NCI-H146 treated with DMSO at 0.1 percent for 48 hours (cell line): ENCODE measurements around the gene KPTN.
"Not testable (repeated sequence)": the region's sequence is repeated elsewhere in the genome, so short reads cannot be mapped to it uniquely, and the experiment has no call there.

Source experiments
- DNase-seq: peaks from one replicate; lab custom pipeline; 2025; ENCODE audit not compliant: unreplicated experiment; lab: John Stamatoyannopoulos, UW

Gene KPTN

DNA sequence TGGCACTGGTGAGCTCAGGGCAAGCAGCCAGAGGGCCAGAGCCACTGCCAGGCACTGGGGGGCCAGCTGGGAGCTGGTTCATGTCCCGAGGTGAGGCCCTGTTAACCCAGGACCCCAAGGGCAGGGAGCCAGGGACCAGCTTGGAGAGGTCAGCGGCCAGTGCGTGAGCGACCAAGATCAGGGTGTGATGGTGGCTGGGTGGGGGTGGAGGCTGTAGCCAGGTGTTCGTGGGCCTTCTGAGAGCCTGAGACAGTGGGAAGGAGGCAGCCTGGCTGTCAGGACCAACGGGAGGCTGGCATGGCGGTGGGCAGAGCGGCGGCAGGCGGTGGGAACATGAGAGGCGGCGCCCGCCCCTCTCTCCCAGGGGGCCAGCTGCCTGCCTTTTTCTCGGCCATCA, 8.1 kb upstream of the KPTN start:
- DNase-seq, result no peak

DNA sequence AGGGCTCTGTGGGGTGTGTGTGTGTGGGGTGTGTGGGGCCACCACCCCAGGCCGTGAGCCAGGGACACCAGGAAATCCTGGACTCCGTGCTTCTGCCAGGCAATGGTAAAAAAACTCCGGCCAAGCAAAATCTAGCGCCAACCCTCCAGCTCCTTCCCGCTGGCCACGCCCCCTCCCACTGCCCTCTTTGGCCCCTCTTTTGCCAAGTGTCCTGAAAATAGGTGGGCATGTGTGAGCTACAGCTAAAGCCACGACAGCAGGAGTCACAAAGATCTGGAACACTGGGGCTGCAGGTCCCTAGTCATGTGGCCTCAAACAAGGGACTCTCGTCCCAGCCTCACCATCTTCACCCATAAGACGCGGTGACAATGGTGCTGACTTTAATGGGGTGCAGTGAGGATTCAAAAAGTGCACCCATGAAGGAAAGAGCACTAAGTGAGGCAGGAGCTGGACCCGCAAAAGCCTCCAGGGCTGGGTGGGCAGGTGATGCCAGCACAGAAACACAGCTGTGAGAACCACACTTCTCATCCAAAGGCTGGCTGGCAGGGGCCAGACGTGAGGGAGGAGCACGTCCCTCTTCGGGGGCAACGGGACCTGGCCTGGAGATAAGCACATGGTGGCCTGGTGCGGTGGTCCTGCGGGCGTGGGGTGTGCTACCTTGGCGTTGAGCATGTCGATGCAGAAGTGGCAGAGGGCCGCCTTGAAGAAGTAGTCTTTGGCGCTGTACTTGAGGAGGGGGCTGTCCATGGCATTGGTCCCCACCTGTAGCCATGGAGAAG, 7.5 kb upstream of the KPTN start:
- DNase-seq, result no peak

- no peak for DNase-seq
Measured at GRCh38 chr19:47490847-47491246, 6.8 kb upstream of the KPTN start.

DNA sequence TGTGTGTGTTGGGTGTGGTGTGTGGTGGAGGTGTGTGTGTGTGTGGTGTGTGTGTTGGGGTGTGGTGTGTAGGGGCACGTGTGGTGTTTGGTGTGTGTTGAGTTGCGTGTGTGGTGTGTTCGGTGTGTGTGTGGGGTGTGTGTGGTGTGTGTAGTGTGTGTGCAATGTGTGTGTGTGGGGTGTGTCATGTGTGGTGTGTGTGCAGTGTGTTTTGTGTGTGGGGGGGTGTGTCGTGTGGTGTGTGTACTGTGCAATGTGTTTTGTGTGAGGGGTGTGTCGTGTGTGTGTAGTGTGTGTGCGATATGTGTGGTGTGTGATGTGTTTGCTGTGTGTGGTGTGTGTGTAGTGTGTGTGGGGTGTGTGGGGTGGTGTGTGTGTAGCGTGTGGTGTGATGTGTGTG, 6.0 kb upstream of the KPTN start:
- no peak for DNase-seq

- no peak for DNase-seq
Measured at GRCh38 chr19:47489072-47489914, 5.3 kb upstream of the KPTN start.

DNA sequence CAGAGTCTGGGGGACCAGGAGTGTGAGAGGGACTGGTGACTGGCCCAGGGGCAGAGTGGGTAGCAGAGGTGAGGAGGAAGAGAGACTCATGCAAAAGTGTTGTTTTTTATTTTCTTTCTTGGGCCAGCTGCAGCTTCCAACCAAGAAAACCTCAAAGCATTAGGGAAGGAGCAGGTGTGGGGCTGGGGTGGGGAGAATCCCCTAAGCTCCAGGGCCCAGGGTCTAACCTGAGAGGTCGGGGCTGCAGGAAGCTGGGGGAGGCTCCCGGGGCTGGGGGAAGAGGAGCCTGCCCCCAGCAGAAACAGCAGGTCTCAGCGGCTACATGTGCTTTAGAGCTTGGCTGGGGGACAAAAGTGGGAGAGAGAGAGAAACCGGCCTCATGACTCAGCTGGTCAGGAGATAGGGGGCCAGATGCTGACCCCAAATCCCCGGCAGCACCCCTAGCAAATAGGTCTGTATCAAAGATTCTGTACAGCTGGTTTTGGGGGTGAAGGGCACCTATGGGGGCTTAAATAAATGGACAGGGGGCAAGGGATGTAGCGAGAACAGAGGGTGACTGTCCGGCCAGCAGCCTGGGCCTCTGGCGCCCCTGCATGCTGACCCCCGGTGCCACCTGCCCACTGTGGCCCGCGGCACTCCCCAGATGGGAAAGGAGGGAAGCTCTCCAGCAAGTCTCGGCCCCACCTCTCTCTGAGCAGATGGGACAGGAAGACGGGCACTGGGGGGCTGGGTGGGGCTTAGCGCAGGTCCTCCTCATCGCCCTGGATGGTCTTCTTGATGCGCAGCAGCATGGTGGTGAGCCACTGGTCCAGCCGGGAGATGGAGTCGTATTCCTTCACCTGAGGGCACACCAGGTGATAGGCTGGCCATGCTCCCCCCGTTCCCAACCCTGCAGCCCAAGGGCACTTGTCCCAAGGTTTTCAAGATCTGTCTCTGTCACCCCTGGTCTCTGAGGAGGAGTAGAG, 3.8 kb upstream of the KPTN start:
- DNase-seq, result no peak

- no peak for DNase-seq
Measured at GRCh38 chr19:47486900-47487299, 2.9 kb upstream of the KPTN start.

DNA sequence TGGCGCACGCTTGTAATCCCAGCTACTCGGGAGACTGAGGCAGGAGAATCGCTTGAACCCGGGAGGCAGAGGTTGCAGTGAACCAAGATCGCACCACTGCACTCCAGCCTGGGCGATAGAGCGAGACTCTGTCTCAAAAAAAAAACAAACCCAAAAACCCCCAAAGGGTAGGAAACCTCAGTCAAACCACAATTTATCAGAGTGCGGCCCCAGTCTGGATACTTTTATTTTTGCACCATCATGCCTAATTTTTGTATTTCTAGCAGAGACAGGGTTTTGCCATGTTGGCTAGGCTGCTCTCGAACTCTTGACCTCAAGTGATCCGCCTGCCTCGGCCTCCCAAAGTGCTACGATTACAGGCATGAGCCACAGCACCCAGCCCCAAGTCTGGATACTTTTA, 2.2 kb upstream of the KPTN start:
- not testable (repeated sequence) for DNase-seq

GRCh38 chr19:47485210-47485609, 1.2 kb upstream of the KPTN start:
- DNase-seq, result no peak

- no peak for DNase-seq
Measured at GRCh38 chr19:47483200-47483599, 819 bp downstream of the KPTN start.

- DNase-seq, result no peak
Measured at GRCh38 chr19:47481460-47482052, 2.5 kb downstream of the KPTN start.

DNA sequence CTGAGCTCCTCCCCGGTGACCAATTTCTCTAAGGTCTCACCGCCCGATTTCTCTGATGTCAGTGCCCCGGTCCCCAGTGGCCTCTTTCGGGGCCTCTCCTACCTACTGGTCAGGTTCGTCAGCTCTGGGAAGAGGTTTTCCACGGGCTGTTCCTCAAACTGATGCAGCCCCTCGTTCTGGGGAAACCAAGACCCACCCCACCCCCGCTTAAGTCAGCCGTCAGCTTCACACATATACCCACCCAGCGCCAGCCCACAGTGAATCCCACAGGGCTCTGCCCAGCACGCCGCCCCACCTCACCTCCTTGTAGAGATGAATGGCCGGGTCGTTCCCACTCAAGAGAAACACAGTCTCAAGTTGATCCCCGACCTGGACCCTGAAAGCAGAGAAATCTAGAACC, 3.4 kb downstream of the KPTN start:
- no peak for DNase-seq

GRCh38 chr19:47479701-47480503, 4.1 kb downstream of the KPTN start:
- DNase-seq, result no peak

- no peak for DNase-seq
Measured at GRCh38 chr19:47476438-47476972, 7.5 kb downstream of the KPTN start.

DNA sequence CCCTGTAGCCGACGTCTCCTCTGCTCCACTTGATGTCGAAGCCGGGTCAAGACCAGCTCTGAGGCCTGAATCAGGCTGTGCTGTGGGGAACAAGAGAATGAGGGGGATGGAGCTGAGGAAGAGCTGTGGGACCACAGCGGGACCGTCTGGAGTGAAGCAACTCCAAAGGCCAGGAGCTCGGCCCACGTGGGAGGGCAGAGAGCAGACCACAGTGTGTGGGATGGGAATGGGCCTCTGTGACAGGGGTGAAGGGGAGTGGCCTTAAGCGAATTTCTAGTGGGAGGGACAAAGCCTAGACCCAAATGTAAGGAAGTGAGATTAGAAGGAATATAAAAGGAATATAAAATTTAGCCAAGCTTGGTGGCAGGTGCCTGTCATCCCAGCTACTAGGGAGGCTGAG, 8.6 kb downstream of the KPTN start:
- no peak for DNase-seq

GRCh38 chr19:47473336-47473735, 10.7 kb downstream of the KPTN start:
- DNase-seq, result no peak

GRCh38 chr19:47471733-47472457, 12.1 kb downstream of the KPTN start, which contains the start of gene SLC8A2:
Gene SLC8A2, minus strand, starts transcription at chr19:47471893. Its CDS starts 5,490 bp downstream, at chr19:47466403.
- peak; percentile 47 for DNase-seq

DNA sequence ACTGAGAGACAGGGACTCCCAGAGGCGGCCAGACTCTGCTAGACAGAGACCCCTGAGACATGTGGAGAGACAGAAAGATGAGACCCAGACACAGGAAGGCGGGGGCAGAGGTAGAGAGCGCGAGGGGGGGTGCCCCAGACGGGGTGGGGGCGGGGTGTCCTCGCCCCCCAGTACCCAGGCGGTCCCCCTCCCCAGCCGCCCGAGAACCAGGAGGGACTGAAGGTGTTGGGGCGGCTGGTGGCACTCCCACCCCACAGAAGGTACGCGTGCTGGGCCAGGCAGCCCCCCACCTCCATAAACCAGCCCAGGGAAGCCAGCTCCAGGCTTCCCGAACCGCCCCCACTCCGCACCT, 12.7 kb downstream of the KPTN start:
- DNase-seq, result no peak
